BLaER1 treated with 17β-estradiol and CSF1 and Interleukin-3, amounts not matched to agents 10 nM and 100 nM (cell line): Measurements from ENCODE around the gene PSMB8.

Source experiments
- H3K27ac ChIP-seq, 11 experiments: shearing (Covaris generic); formaldehyde crosslinking; 2 replicates each; pipeline ENCODE4 v1.8.1; 2022
- H3K27me3 ChIP-seq, 11 experiments: shearing (Covaris generic); formaldehyde crosslinking; 2 replicates each; pipeline ENCODE4 v1.8.1; 2022
- H3K36me3 ChIP-seq, 11 experiments: shearing (Covaris generic); formaldehyde crosslinking; 2 replicates each; pipeline ENCODE4 v1.8.1; 2022
- H3K4me1 ChIP-seq, 10 experiments: shearing (Covaris generic); formaldehyde crosslinking; 2 replicates each; pipeline ENCODE4 v1.8.1; 2022
- H3K4me2 ChIP-seq, 11 experiments: shearing (Covaris generic); formaldehyde crosslinking; 2 replicates each; pipeline ENCODE4 v1.8.1; 2022
- H3K4me3 ChIP-seq, 10 experiments: shearing (Covaris generic); formaldehyde crosslinking; 2 replicates each; pipeline ENCODE4 v1.8.1; 2022
- H3K9ac ChIP-seq, 11 experiments: shearing (Covaris generic); formaldehyde crosslinking; 2 replicates each; pipeline ENCODE4 v1.8.1; 2022
- H3K9me3 ChIP-seq, 11 experiments: shearing (Covaris generic); formaldehyde crosslinking; replicated peaks in 1 of 11; 2 replicates each; pipeline ENCODE4 v1.8.1; 2022
- H4K20me1 ChIP-seq, 11 experiments: shearing (Covaris generic); formaldehyde crosslinking; 2 replicates each; pipeline ENCODE4 v1.8.1; 2022
- Cebpa-rat ChIP-seq, 11 experiments: shearing (Covaris generic); IDR thresholded peaks; 2 replicates each; pipeline ENCODE4 v1.8.1; 2022

The PSMB8 gene

GRCh38 chr6:32829495-32829894, 14.4 kb downstream of the PSMB8 start:
- Histone ChIP-seq H3K27ac (no peak overlapping the region), H3K27me3 (no peaks in the 10 kb centered on the region), H3K36me3 (peaks cover 59 to 83% (median 73%) of the 10 kb centered on the region in 11 experiments), H4K20me1 (peaks cover 0 to 18% (median 0%) of the 10 kb centered on the region in 11 experiments; a peak in 4 of 22 replicates), H3K9ac (no peak overlapping the region; a peak in 1 of 22 replicates), H3K4me1 (peaks cover 0 to 5% (median 0%) of the 10 kb centered on the region in 10 experiments; a peak in 1 of 20 replicates), H3K4me2 (no peak overlapping the region), H3K9me3 (no peaks in the 10 kb centered on the region), H3K4me3 (no peak overlapping the region)
- TF ChIP-seq Cebpa-rat (IDR thresholded peaks at IDR 0.05): no peak

DNA sequence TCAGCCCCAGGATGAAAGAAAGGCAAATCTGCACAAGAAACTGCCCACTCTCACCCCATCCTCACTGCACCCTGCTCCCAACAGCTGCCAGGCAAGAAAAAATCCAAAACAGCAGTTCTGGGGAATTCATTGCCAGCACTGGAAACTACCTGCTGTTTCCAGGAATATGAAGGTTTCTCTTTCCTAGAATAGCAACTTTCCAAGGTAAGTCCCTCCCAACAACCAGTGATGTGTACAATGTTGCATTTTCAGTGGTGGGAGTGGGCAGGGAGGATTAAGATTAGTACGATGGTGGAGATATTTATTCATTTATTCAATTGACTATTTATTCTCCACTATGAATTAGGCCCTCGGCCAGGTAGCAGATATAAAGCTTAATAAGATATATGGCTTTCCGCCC, 16.8 kb downstream of the PSMB8 start:
- H4K20me1 ChIP-seq: peaks cover 0 to 12% (median 0%) of the 10 kb centered on the region in 11 experiments; a peak in 2 of 22 replicates
- H3K4me2 ChIP-seq: no peak overlapping the region
- TF ChIP-seq Cebpa-rat (IDR thresholded peaks at IDR 0.05): no peak
- H3K27ac ChIP-seq: no peak overlapping the region
- H3K27me3 ChIP-seq: no peaks in the 10 kb centered on the region
- H3K4me3 ChIP-seq: no peak overlapping the region
- peaks cover 39 to 59% (median 50%) of the 10 kb centered on the region in 11 experiments for H3K36me3 ChIP-seq
- H3K9me3 ChIP-seq: no peaks in the 10 kb centered on the region
- H3K9ac ChIP-seq: peak overlapping the region in 1 of 11 experiments; percentile 1; a peak in 1 of 22 replicates
- H3K4me1 ChIP-seq: peaks cover under 1 to 2% (median under 1%) of the 10 kb centered on the region in 10 experiments; a peak in 16 of 20 replicates

DNA sequence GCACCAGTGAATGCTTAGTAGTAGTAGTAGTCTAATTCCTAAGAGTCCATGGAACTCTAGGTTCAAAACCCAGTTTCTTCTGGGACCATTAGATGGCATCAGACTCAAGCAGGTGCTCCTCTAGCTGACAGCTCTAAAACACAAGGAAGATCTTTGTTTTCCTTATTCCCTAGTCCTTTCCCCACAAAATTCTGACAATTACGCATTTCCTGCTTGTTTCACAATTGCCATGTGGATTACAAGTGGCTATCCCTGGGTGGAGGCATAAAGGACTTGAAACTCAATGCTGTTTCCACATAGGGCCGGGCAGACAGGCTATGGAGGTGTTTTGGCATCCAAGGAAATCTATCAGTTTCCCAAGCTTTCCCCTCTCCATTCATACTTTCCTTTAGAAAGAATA, 17.9 kb downstream of the PSMB8 start:
- no peak overlapping the region for H3K4me2 ChIP-seq
- H3K27ac ChIP-seq: no peak overlapping the region
- H3K36me3 ChIP-seq: peaks cover 29 to 48% (median 39%) of the 10 kb centered on the region in 11 experiments
- no peaks in the 10 kb centered on the region for H3K27me3 ChIP-seq
- H3K9me3 ChIP-seq: no peaks in the 10 kb centered on the region
- H3K4me1 ChIP-seq: peaks cover 11 to 13% (median 12%) of the 10 kb centered on the region in 10 experiments
- no peak overlapping the region for H3K9ac ChIP-seq
- peaks cover 0 to 12% (median 0%) of the 10 kb centered on the region in 11 experiments; a peak in 2 of 22 replicates for H4K20me1 ChIP-seq
- H3K4me3 ChIP-seq: no peak overlapping the region
- TF ChIP-seq Cebpa-rat (IDR thresholded peaks at IDR 0.05): no peak

- Histone ChIP-seq H4K20me1 (no peaks in the 10 kb centered on the region), H3K4me3 (no peak overlapping the region), H3K9ac (no peak overlapping the region), H3K36me3 (no peaks in the 10 kb centered on the region; a peak in 1 of 22 replicates), H3K27ac (peak overlapping the region in 4 of 11 experiments; percentile 13 to 51 (median 16); a peak in 4 of 22 replicates), H3K9me3 (no peaks in the 10 kb centered on the region), H3K27me3 (no peaks in the 10 kb centered on the region), H3K4me2 (peak overlapping the region in 9 of 11 experiments; percentile 6 to 75 (median 70); a peak in 16 of 22 replicates), H3K4me1 (peaks cover 19 to 44% (median 39%) of the 10 kb centered on the region in 10 experiments)
- TF ChIP-seq Cebpa-rat (IDR thresholded peaks at IDR 0.05): no peak
Measured at GRCh38 chr6:32819729-32820128, 24.1 kb downstream of the PSMB8 start.

DNA sequence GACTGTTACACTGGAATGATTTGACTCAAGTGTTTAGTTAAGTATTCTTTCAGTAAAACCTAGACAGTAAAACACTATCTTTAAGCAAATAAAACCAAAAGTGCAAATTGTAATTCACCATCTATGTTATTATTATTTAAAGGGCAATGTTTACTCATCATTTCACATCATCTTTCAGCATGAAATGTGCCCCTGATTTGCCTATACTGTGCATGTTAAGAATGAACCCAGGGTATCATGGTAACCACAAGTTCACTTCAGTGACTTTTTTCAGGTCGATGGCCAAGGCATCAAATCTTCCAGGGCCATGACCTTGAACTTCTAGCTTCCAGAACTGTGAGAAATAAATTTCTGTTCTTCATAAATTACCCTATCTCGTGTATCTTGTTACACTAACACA, 25.0 kb downstream of the PSMB8 start:
- H3K27ac ChIP-seq: peak overlapping the region in 1 of 11 experiments; percentile 51; a peak in 1 of 22 replicates
- peaks cover 19 to 44% (median 39%) of the 10 kb centered on the region in 10 experiments for H3K4me1 ChIP-seq
- no peak for TF ChIP-seq Cebpa-rat (IDR thresholded peaks at IDR 0.05)
- H3K9me3 ChIP-seq: no peaks in the 10 kb centered on the region
- H3K4me3 ChIP-seq: no peak overlapping the region
- H3K9ac ChIP-seq: no peak overlapping the region
- peaks cover 0 to 6% (median 0%) of the 10 kb centered on the region in 11 experiments; a peak in 2 of 22 replicates for H3K36me3 ChIP-seq
- 0 out of 22 replicates have a peak overlapping the region, but pooled peaks of 1 of the 11 experiments have one; percentile 69 for H3K4me2 ChIP-seq
- no peaks in the 10 kb centered on the region for H4K20me1 ChIP-seq
- no peaks in the 10 kb centered on the region for H3K27me3 ChIP-seq

GRCh38 chr6:32816746-32817204, 27.1 kb downstream of the PSMB8 start, which contains the start of gene HLA-DOB:
TSS of gene HLA-DOB (minus strand) at chr6:32817002. CDS start at chr6:32816951, 51 bp downstream.
- Histone ChIP-seq H3K27me3 (no peaks in the 10 kb centered on the region), H4K20me1 (no peaks in the 10 kb centered on the region), H3K9ac (no peak within 1 kb of the TSS), H3K4me2 (peak within 1 kb of the TSS in 2 of 11 experiments; percentile 0 to 3; a peak in 5 of 22 replicates), H3K36me3 (peaks cover 0 to 10% (median 0%) of the 10 kb centered on the region in 11 experiments; a peak in 2 of 22 replicates), H3K27ac (no peak within 1 kb of the TSS), H3K4me1 (peaks cover 17 to 39% (median 36%) of the 10 kb centered on the region in 10 experiments), H3K9me3 (no peaks in the 10 kb centered on the region), H3K4me3 (no peak within 1 kb of the TSS)
- no peak for TF ChIP-seq Cebpa-rat (IDR thresholded peaks at IDR 0.05)

GRCh38 chr6:32815996-32816395, 27.9 kb downstream of the PSMB8 start:
- Histone ChIP-seq H3K4me1 (peaks cover 9 to 31% (median 28%) of the 10 kb centered on the region in 10 experiments), H3K27me3 (no peaks in the 10 kb centered on the region), H3K27ac (no peak overlapping the region), H3K9ac (no peak overlapping the region), H3K4me3 (no peak overlapping the region), H3K36me3 (peaks cover 0 to 10% (median 0%) of the 10 kb centered on the region in 11 experiments; a peak in 2 of 22 replicates), H4K20me1 (no peaks in the 10 kb centered on the region), H3K4me2 (peak overlapping the region in 2 of 11 experiments; percentile 0 to 3; a peak in 5 of 22 replicates), H3K9me3 (no peaks in the 10 kb centered on the region)
- no peak for TF ChIP-seq Cebpa-rat (IDR thresholded peaks at IDR 0.05)

DNA sequence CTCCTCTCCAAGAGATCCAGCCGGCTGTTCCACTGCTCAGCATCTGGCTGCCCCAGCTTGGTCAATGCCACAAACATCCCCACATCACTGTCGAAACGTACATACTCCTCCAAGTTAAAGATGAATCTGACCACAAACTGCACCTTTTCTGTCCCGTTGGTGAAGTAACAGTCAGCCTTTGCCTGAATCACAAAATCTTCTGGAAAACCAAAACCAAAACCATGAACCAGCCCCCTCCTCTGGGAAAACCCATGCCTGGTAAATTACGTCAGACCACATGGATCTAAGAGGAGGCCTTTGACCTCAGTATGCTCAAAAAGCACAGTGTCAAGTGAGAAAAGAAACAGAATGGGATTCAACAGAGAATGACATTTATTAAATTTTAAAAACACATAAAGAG, 28.7 kb downstream of the PSMB8 start:
- Histone ChIP-seq H4K20me1 (no peaks in the 10 kb centered on the region), H3K4me3 (no peak overlapping the region), H3K36me3 (peaks cover 0 to 10% (median 0%) of the 10 kb centered on the region in 11 experiments; a peak in 2 of 22 replicates), H3K27ac (no peak overlapping the region), H3K4me2 (peak overlapping the region in 4 of 11 experiments; percentile 10 to 35 (median 18); a peak in 5 of 22 replicates), H3K4me1 (peaks cover 0 to 22% (median 19%) of the 10 kb centered on the region in 10 experiments; a peak in 19 of 20 replicates), H3K9ac (no peak overlapping the region), H3K9me3 (no peaks in the 10 kb centered on the region), H3K27me3 (no peaks in the 10 kb centered on the region)
- no peak for TF ChIP-seq Cebpa-rat (IDR thresholded peaks at IDR 0.05)

- Histone ChIP-seq H4K20me1 (no peaks in the 10 kb centered on the region), H3K9me3 (no peaks in the 10 kb centered on the region), H3K36me3 (peaks cover 0 to 10% (median 0%) of the 10 kb centered on the region in 11 experiments; a peak in 2 of 22 replicates), H3K27ac (no peak overlapping the region), H3K4me2 (no peak overlapping the region), H3K4me1 (peaks cover 0 to 14% (median 10%) of the 10 kb centered on the region in 10 experiments; a peak in 14 of 20 replicates), H3K27me3 (no peaks in the 10 kb centered on the region), H3K9ac (no peak overlapping the region), H3K4me3 (no peak overlapping the region)
- TF ChIP-seq Cebpa-rat (IDR thresholded peaks at IDR 0.05): no peak
Measured at GRCh38 chr6:32814145-32814544, 29.7 kb downstream of the PSMB8 start.
